Neural cell (in vitro differentiated cells): Measurements from ENCODE around the gene RTTN. TPM values are rescaled to one million over a fixed set of nuclear protein-coding genes. Genes with fewer than 3 reads are reported as not detected.

ENCODE experiments used
- H2AFZ ChIP-seq: fragments of 200-600, 300-800 bp; sonication (generic), shearing (Covaris generic); 2 replicates; pipeline ENCODE4 v1.6.0; 2014; ENCODE audit warnings: low read depth, mild to moderate bottlenecking, antibody characterized with exemption, low read length, moderate library complexity
- H3F3A ChIP-seq: fragments of 200-600 bp; shearing (Covaris generic); 2 replicates; pipeline ENCODE4 v1.6.1; 2016; ENCODE audit warnings: mild to moderate bottlenecking, moderate library complexity, mixed read lengths, antibody characterized with exemption, low read length; ENCODE audit not compliant: insufficient read depth, poor library complexity, severe bottlenecking
- H3K27ac ChIP-seq: fragments of 200-600, 300-800 bp; sonication (generic), shearing (Covaris generic); 2 replicates; pipeline ENCODE4 v1.5.1; 2014; ENCODE audit warnings: mild to moderate bottlenecking, low read length, moderate library complexity
- H3K27me3 ChIP-seq: fragments of 300-800, 200-600 bp; sonication (generic), shearing (Covaris generic); 2 replicates; pipeline ENCODE4 v1.6.0; 2014; ENCODE audit warnings: mild to moderate bottlenecking, low read depth, low read length, moderate library complexity; ENCODE audit not compliant: insufficient read depth
- H3K36me3 ChIP-seq: fragments of 300-800, 200-600 bp; sonication (generic), shearing (Covaris generic); 2 replicates; pipeline ENCODE4 v1.5.1; 2014; ENCODE audit warnings: mild to moderate bottlenecking, antibody characterized with exemption, low read length, moderate library complexity; ENCODE audit not compliant: insufficient read depth
- H3K4me2 ChIP-seq: fragments of 300-800, 200-600 bp; sonication (generic), shearing (Covaris generic); 2 replicates; pipeline ENCODE4 v1.6.0; 2014; ENCODE audit warnings: mild to moderate bottlenecking, low read length
- H3K4me3 ChIP-seq: fragments of 300-800, 200-600 bp; sonication (generic), shearing (Covaris generic); 2 replicates; pipeline ENCODE4 v1.5.1; 2014; ENCODE audit warnings: mild to moderate bottlenecking, low read length, moderate library complexity
- H3K79me2 ChIP-seq: fragments of 200-600 bp; shearing (Covaris generic); replicated peaks from 2 replicates; pipeline ENCODE4 v1.6.0; 2014; ENCODE audit warnings: mild to moderate bottlenecking, low read length, moderate library complexity; ENCODE audit not compliant: insufficient read depth
- H3K9ac ChIP-seq: fragments of 300-800, 200-600 bp; sonication (generic), shearing (Covaris generic); 2 replicates; pipeline ENCODE4 v1.6.1; 2016; ENCODE audit warnings: mild to moderate bottlenecking, low read length, mixed read lengths
- H3K9me2 ChIP-seq: fragments of 200-600 bp; shearing (Covaris generic); 2 replicates; pipeline ENCODE4 v1.6.1; 2016; ENCODE audit warnings: mild to moderate bottlenecking, low read length, mixed read lengths; ENCODE audit not compliant: insufficient read depth
- H3K9me3 ChIP-seq: fragments of 200-600, 300-800 bp; sonication (generic), shearing (Covaris generic); 2 replicates; pipeline ENCODE4 v1.6.1; 2016; ENCODE audit warnings: mild to moderate bottlenecking, mixed run types, low read length, moderate library complexity, mixed read lengths
- H4K20me1 ChIP-seq: fragments of 200-600 bp; shearing (Covaris generic); 2 replicates; pipeline ENCODE4 v1.6.1; 2016; ENCODE audit warnings: mild to moderate bottlenecking, mixed run types; ENCODE audit not compliant: insufficient read depth
- CTCF ChIP-seq: fragments of 450-650 bp; IDR thresholded peaks from 2 replicates; pipeline ENCODE4 v1.5.1; 2014; ENCODE audit warnings: antibody characterized with exemption, mild to moderate bottlenecking, moderate library complexity; ENCODE audit not compliant: poor library complexity, severe bottlenecking
- EP300 ChIP-seq: fragments of 450-650 bp; conservative IDR thresholded peaks from 2 replicates; pipeline ENCODE4 v1.6.1; 2014; ENCODE audit warnings: antibody characterized with exemption, mild to moderate bottlenecking, moderate library complexity; ENCODE audit not compliant: poor library complexity, severe bottlenecking
- EZH2 ChIP-seq: fragments of 200-600, 300-800 bp; shearing (Covaris generic), sonication (generic); IDR thresholded peaks from 2 replicates; pipeline ENCODE4 v1.6.1; 2014; ENCODE audit warnings: antibody characterized with exemption, low read length, borderline replicate concordance, mild to moderate bottlenecking; ENCODE audit not compliant: insufficient read depth, poor library complexity, severe bottlenecking
- MXI1 ChIP-seq: fragments of 450-650 bp; conservative IDR thresholded peaks from 2 replicates; pipeline ENCODE4 v1.6.1; 2014; ENCODE audit warnings: antibody characterized with exemption, mild to moderate bottlenecking; ENCODE audit not compliant: poor library complexity, severe bottlenecking
- POLR2AphosphoS5 ChIP-seq: IDR thresholded peaks from 2 replicates; pipeline ENCODE4 v1.6.1; 2012
- RAD21 ChIP-seq: fragments of 450-650 bp; conservative IDR thresholded peaks from 2 replicates; pipeline ENCODE4 v1.6.1; 2014; ENCODE audit warnings: antibody characterized with exemption, mild to moderate bottlenecking, moderate library complexity
- REST ChIP-seq: IDR thresholded peaks from 2 replicates; pipeline ENCODE4 v1.6.1; 2012; ENCODE audit warnings: borderline replicate concordance
- SMC3 ChIP-seq: fragments of 450-650 bp; conservative IDR thresholded peaks from 2 replicates; pipeline ENCODE4 v1.6.1; 2014; ENCODE audit warnings: antibody characterized with exemption, mild to moderate bottlenecking, moderate library complexity; ENCODE audit not compliant: poor library complexity
- TAF1 ChIP-seq: IDR thresholded peaks from 2 replicates; pipeline ENCODE4 v1.6.1; 2012; ENCODE audit warnings: low read depth
- polyA plus RNA-seq: library from polyadenylated mRNA; depleted of rRNA; stranded (reverse); fragments of >200 nt; gene quantifications from 2 replicates; pipeline ENCODE4 v1.2.3, GENCODE V29; 2014

The RTTN gene
- polyA plus RNA-seq, 1 donor from 2014 or later: 24.2 TPM

- no peaks in the 10 kb centered on the region for H3K27me3 ChIP-seq
- no peaks in the 10 kb centered on the region for H3K9me2 ChIP-seq
- no peaks in the 10 kb centered on the region for H3F3A ChIP-seq
- no peak for TF ChIP-seq EP300
- no peaks in the 10 kb centered on the region for H3K9me3 ChIP-seq
- H3K4me3 ChIP-seq: no peak overlapping the region
- H3K4me2 ChIP-seq: no peak overlapping the region
- H3K27ac ChIP-seq: no peak overlapping the region
- no peaks in the 10 kb centered on the region for H4K20me1 ChIP-seq
- H3K79me2 ChIP-seq: no peaks in the 10 kb centered on the region
- H2AFZ ChIP-seq: no peak overlapping the region
- no peak overlapping the region for H3K9ac ChIP-seq
- H3K36me3 ChIP-seq: no peaks in the 10 kb centered on the region
Measured at GRCh38 chr18:70221915-70222278, 16.4 kb upstream of the RTTN start.

- H3K9me2 ChIP-seq: no peaks in the 10 kb centered on the region
- no peaks in the 10 kb centered on the region for H3K9me3 ChIP-seq
- no peaks in the 10 kb centered on the region for H4K20me1 ChIP-seq
- TF ChIP-seq POLR2AphosphoS5: no peak
- TF ChIP-seq MXI1: no peak
- TF ChIP-seq EZH2: no peak
- no peak for TF ChIP-seq EP300
- no peak for TF ChIP-seq REST
- no peak for TF ChIP-seq TAF1
- TF ChIP-seq RAD21: no peak
- no peak for TF ChIP-seq CTCF
- no peak for TF ChIP-seq SMC3
- H3K27me3 ChIP-seq: no peaks in the 10 kb centered on the region
- no peaks in the 10 kb centered on the region for H3F3A ChIP-seq
- H3K27ac ChIP-seq: no peak overlapping the region
- no peak overlapping the region for H3K4me3 ChIP-seq
- H3K9ac ChIP-seq: no peak overlapping the region
- no peaks in the 10 kb centered on the region for H3K36me3 ChIP-seq
- H3K4me2 ChIP-seq: no peak overlapping the region
- no peak overlapping the region for H2AFZ ChIP-seq
- no peaks in the 10 kb centered on the region for H3K79me2 ChIP-seq
Measured at GRCh38 chr18:70221156-70221914, 15.8 kb upstream of the RTTN start.
